PFSK-1 (cell line): ENCODE measurements around the gene CCSER2.

Experiments
- FOXP2 ChIP-seq: optimal IDR thresholded peaks from 2 replicates; pipeline ENCODE3; 2011; ENCODE audit warnings: borderline replicate concordance, control low read depth, inconsistent platforms; ENCODE audit not compliant: insufficient read depth; ENCODE audit errors: extremely low read length, extremely low read depth
- POLR2AphosphoS5 ChIP-seq: IDR thresholded peaks from 2 replicates; pipeline ENCODE4 v1.6.1; 2012; ENCODE audit warnings: low read depth, mild to moderate bottlenecking, control low read depth, low read length, moderate library complexity
- REST ChIP-seq, 2 experiments: IDR thresholded peaks; 2 replicates each; pipeline versions ENCODE4 v1.6.1 to v1.8.0; 2011 to 2012; ENCODE audit warnings: low read depth in 2 of 2, low read length in 2 of 2, control low read depth in 1 of 2, inconsistent platforms in 1 of 2, mild to moderate bottlenecking in 1 of 2, moderate library complexity in 1 of 2; ENCODE audit not compliant: insufficient read depth in 1 of 2
- SIN3A ChIP-seq: IDR thresholded peaks from 2 replicates; pipeline ENCODE4 v1.6.1; 2012; ENCODE audit warnings: mild to moderate bottlenecking, low read length, moderate library complexity, borderline replicate concordance; ENCODE audit not compliant: insufficient read depth
- TAF1 ChIP-seq: IDR thresholded peaks from 2 replicates; pipeline ENCODE4 v1.6.1; 2012; ENCODE audit warnings: low read length, control low read depth, borderline replicate concordance; ENCODE audit not compliant: insufficient read depth

The CCSER2 gene

GRCh38 chr10:84429926-84430520 lies 101.6 kb downstream of the CCSER2 start:
- TF ChIP-seq POLR2AphosphoS5 (no peak), SIN3A (no peak), TAF1 (no peak), FOXP2 (no peak)

DNA sequence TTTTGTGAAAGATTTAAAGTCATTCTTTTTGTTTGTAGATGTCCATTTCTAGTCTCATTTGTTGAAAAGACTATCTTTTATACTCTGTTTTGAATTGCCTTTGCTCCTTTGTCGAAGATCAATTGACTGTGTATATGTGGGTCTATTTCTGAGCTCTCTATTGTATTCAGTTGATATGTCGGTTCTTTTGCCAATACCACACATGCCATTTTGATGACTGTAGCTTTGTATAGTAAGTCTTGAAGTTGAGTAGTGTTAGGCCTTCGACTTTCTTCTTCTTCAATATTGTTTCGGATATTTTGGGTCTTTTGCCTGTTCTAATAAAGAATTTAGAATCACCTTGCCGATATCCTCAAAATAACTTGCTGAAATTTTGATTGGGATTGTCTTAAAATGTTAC lies 104.5 kb downstream of the CCSER2 start:
- TF ChIP-seq REST (IDR thresholded peaks at IDR 0.05; ENCODE audit: insufficient read depth in 1 of 2, low read depth in 2 of 2, low read length in 2 of 2) (no peak), FOXP2 (no peak), SIN3A (no peak), TAF1 (no peak), POLR2AphosphoS5 (no peak)

- no peak for TF ChIP-seq TAF1
- TF ChIP-seq FOXP2 = no peak
- TF ChIP-seq SIN3A = no peak
- no peak for TF ChIP-seq REST (IDR thresholded peaks at IDR 0.05; ENCODE audit: insufficient read depth in 1 of 2, low read depth in 2 of 2, low read length in 2 of 2)
- TF ChIP-seq POLR2AphosphoS5 = no peak
Measured at GRCh38 chr10:84440781-84441180, 112.4 kb downstream of the CCSER2 start.

GRCh38 chr10:84447701-84448400 lies 119.5 kb downstream of the CCSER2 start:
- TF ChIP-seq POLR2AphosphoS5 (no peak), FOXP2 (no peak), SIN3A (no peak), REST (IDR thresholded peaks at IDR 0.05; ENCODE audit: insufficient read depth in 1 of 2, low read depth in 2 of 2, low read length in 2 of 2) (no peak), TAF1 (no peak)

DNA sequence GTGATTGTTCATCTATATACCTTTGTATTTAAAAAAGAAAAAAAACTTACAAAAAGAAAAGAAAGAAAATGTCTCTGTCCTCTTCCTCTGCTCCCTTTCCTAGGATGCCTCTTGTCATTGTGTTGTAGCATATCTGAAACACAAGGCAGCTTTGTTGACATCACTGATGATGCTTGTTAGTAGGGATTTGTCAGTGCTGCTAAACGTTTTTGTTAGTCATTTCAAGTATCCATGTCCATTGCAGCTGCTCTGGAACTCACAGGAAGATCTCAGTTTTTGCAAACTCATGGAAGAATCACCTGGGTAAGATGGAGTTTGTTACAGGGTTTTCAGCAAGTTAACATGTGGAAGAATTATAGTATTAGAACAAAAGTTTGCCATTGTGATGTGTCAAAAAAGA lies 123.6 kb downstream of the CCSER2 start:
- TF ChIP-seq SIN3A = no peak
- no peak for TF ChIP-seq TAF1
- TF ChIP-seq REST (IDR thresholded peaks at IDR 0.05; ENCODE audit: insufficient read depth in 1 of 2, low read depth in 2 of 2, low read length in 2 of 2) = no peak
- no peak for TF ChIP-seq POLR2AphosphoS5
